ENCODE results near the gene ITPR3.

ITPR3 gene

GRCh38 chr6:33693186-33694105, 72.3 kb downstream of the ITPR3 start:
- TF ChIP-seq, protein P1, sequence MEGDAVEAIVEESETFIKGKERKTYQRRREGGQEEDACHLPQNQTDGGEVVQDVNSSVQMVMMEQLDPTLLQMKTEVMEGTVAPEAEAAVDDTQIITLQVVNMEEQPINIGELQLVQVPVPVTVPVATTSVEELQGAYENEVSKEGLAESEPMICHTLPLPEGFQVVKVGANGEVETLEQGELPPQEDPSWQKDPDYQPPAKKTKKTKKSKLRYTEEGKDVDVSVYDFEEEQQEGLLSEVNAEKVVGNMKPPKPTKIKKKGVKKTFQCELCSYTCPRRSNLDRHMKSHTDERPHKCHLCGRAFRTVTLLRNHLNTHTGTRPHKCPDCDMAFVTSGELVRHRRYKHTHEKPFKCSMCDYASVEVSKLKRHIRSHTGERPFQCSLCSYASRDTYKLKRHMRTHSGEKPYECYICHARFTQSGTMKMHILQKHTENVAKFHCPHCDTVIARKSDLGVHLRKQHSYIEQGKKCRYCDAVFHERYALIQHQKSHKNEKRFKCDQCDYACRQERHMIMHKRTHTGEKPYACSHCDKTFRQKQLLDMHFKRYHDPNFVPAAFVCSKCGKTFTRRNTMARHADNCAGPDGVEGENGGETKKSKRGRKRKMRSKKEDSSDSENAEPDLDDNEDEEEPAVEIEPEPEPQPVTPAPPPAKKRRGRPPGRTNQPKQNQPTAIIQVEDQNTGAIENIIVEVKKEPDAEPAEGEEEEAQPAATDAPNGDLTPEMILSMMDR (IDR thresholded peaks at IDR 0.05; ENCODE audit: low read depth, low read length): no peak
- Histone ChIP-seq H3K4me1 (peaks cover 41% of the 10 kb centered on the region), H3K9me3 (no peaks in the 10 kb centered on the region), H3K4me3 (ENCODE audit: low read depth, low read length) (no peak overlapping the region), H3K27me3 (no peaks in the 10 kb centered on the region), H3K36me3 (peaks cover 12% of the 10 kb centered on the region)
- no peak for DNase-seq

GRCh38 chr6:33694401-33694931, 73.3 kb downstream of the ITPR3 start:
- no peaks in the 10 kb centered on the region for H3K9me3 ChIP-seq
- peaks cover 12% of the 10 kb centered on the region for H3K36me3 ChIP-seq
- no peak overlapping the region for H3K4me3 ChIP-seq (ENCODE audit: low read depth, low read length)
- H3K27me3 ChIP-seq: no peaks in the 10 kb centered on the region
- TF ChIP-seq, protein P1 (IDR thresholded peaks at IDR 0.05; ENCODE audit: low read depth, low read length): no peak
- H3K4me1 ChIP-seq: peaks cover 44% of the 10 kb centered on the region
- DNase-seq: no peak

GRCh38 chr6:33694977-33695376, 73.9 kb downstream of the ITPR3 start:
- Histone ChIP-seq H3K27me3 (no peaks in the 10 kb centered on the region), H3K9me3 (no peaks in the 10 kb centered on the region), H3K4me1 (peaks cover 48% of the 10 kb centered on the region), H3K4me3 (ENCODE audit: low read depth, low read length) (no peak overlapping the region), H3K36me3 (peaks cover 15% of the 10 kb centered on the region)
- TF ChIP-seq, protein P1 (IDR thresholded peaks at IDR 0.05; ENCODE audit: low read depth, low read length): no peak
- DNase-seq: no peak

GRCh38 chr6:33695451-33695887, 74.3 kb downstream of the ITPR3 start:
- Histone ChIP-seq H3K4me3 (ENCODE audit: low read depth, low read length) (no peak overlapping the region), H3K9me3 (no peaks in the 10 kb centered on the region), H3K36me3 (peaks cover 15% of the 10 kb centered on the region), H3K4me1 (peaks cover 50% of the 10 kb centered on the region), H3K27me3 (no peaks in the 10 kb centered on the region)
- DNase-seq: peak; percentile 34
- TF ChIP-seq, protein P1 (IDR thresholded peaks at IDR 0.05; ENCODE audit: low read depth, low read length): no peak

GRCh38 chr6:33696076-33696475, 75.0 kb downstream of the ITPR3 start:
- no peak for DNase-seq
- H3K9me3 ChIP-seq: no peaks in the 10 kb centered on the region
- TF ChIP-seq, protein P1 (IDR thresholded peaks at IDR 0.05; ENCODE audit: low read depth, low read length): no peak
- H3K36me3 ChIP-seq: peaks cover 15% of the 10 kb centered on the region
- H3K4me3 ChIP-seq (ENCODE audit: low read depth, low read length): no peak overlapping the region
- peaks cover 50% of the 10 kb centered on the region for H3K4me1 ChIP-seq
- no peaks in the 10 kb centered on the region for H3K27me3 ChIP-seq

Measured in BE2C (cell line).